NCI-H460 (cell line): ENCODE measurements around the gene GALNT12. TPM values are rescaled to one million over a fixed set of nuclear protein-coding genes. Genes with fewer than 3 reads are reported as not detected.

ENCODE experiments used
- DNase-seq: peaks from one replicate; pipeline ENCODE4 v3.0.0-alpha.2; 2016; ENCODE audit warnings: low read depth; ENCODE audit errors: extremely low read depth
- total RNA-seq: library from RNA; depleted of rRNA; stranded (reverse); fragments of >200 nt; shearing (Covaris generic); gene quantifications from 2 replicates; pipeline ENCODE4 v1.2.3, GENCODE V29; 2014

The GALNT12 gene
- total RNA-seq, 1 experiment from 2014 or later: 8.6 TPM

DNA sequence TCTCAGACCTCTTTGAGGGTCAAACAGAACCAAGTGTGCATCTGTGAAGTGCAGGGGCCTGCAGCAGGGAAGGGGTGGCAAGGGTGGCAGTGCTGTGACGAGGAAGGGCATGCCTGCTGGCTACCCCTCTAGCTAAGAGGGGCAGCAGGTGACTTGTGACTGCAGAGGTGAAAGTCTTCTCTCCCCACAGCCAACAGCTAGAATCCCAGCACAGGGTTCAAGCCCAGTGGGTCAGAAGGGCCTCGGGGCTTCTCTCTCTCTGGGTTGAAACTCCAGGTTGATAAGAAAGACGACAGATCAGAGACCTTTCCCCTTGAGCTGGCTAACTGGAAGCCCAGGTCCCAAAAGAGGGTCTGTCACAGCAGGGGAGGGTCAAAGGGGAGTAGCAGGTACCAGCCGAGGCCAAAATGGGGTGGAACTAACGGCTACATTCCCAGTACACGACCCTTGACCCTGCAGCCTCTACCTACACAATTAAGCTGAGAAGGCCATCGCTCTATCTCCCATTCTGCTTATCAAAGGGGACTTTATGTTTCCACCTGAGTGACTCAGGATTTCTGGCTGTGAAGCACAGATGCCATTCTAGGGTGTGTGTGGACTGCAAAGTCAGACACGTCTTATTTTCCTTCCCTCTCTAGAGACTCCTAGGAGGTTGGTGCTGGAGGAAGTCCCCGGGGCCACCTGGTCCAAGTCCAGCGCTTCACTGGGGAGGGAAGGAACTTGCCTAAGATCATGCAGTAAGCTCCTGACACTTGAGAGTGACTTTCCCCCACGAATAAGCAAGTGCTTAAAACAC lies 25.7 kb upstream of the GALNT12 start:
- DNase-seq: no peak

DNA sequence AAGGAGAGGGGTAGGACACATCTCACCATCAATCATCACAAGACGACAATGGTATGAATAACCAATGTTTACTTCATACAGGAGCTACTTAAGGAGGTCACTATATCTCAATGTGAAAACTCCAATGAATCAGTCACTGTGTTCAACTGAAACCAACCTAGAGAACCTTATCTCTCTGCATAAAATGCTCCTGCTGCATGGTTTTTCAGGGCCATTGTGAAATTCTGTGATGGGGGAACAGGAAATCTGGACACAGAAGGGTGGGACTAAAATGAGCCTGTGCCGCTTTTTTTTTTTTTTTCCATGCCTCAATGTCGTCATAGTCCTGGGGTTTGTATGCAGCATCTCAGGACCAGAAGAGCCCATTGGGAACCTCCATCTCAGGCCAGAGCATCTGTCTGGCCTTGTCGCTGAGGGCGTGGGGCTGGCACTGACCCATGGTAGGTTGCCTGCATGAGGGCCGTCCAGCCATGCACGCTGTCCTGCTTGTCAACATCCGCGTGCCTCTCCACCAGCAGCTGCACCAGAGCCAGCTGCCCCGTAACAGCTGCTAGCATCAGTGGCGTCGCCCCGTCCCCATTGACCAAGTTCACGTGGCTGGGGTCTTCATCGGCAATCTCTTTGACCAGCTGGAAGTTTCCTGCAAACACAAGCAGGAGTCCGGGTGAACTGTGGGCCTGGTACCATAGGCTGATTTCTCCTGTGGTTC lies 23.8 kb upstream of the GALNT12 start:
- DNase-seq: no peak

DNA sequence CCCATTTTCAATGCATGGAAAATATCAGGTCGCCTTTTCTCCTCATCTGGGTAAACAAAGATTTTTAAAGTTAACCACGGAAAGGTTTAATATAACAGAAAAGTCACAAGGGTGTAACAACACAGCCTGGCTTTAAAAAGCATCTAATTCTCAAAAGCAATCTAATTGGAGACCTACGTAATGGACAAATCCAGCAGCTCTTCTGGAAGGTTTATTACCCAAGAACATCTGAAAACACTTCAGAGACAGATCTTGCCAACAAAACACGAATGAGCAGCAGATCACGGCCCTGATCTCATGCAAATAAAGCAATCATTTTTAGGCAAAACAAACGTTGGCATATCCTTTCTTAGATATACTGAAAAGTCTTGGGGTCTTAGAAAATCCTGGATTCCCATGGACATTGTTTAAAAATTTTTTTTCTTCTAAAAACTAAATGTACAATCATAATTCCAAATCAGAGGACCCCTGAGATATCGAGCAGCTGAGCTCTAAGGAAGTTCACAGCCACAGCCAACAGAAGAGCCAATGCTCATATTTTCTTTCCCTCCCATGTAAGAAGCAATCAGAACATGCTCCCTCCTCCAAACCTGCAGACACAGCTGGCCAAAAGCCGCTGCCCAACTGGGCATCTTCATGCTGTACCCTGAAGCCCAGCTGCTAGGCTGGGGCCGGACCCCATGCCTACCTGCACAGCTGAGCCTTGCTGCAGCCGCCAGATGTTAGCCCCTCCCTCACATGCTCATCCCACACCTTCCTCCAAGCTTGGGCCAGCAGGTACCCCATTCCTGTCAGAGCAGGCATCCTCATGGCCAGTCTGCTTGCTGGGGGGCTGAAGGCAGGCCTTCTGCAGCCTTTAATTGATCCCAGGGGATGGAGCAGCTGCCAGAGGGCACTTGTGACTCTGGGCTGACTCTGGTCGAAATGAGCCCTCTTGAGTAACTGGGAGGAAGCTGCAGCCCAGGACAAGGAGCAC lies 22.4 kb upstream of the GALNT12 start:
- no peak for DNase-seq

- no peak for DNase-seq
Observed at GRCh38 chr9:98786750-98787510, 20.5 kb upstream of the GALNT12 start.

DNA sequence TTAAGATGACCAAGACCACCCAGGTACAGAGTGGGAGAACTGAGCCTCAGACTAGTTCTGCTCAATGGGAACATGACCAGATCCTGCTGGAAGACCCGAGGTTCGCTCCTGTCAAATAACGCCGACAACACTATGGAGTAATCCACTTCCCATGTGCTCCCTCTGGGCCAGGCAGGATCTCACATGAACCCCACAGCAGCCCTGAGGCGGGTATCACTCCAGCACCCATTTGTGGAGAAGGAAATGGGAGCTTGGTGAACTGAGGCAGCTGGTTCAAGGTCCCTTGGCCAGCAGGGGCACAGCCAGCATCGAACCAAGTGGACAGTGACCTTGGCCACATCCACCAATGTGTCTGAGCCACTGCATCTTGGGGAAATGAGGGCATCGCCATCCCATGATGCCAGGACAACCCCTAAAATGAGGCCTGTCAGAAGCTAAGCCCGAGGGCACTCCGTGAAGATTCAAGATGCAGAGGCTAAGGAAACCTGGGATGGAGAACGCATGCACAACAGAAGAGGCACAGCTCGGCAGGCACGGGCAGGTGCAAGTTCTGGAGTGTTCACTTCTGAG lies 19.6 kb upstream of the GALNT12 start:
- no peak for DNase-seq

GRCh38 chr9:98789483-98790133 lies 17.9 kb upstream of the GALNT12 start:
- no peak for DNase-seq

DNA sequence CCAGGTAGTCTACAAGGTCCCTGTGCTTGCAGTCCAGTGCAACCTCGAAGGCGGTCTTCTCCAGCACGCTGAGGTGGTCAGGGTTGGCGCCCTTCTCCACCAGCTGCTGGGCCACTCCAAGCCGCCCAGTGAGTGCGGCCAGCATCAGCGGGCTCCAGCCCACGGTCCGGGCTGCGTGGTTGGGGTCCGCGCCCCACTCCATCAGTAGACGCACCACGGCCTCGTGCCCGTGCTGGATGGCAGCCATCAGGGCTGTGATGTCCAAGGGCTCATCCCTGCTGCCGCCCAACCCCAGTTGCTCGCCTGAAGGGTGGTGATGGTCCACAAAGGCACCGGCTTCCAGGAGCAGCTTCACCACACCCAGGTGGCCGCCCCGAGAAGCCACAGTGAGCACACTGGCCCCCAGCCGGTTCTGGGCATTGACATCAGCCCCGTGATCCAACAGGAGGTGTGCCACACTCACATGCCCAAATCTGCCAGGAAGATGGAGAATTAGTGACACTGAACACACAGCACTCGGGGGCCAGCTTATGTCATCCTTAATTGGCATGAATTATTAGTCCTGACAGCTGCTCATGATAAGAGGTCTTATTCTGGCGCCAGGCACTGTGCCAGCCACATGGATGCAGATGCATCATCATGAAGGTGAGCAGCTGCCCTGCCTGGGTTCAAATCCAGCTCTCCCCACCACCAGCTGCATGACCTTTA lies 17.2 kb upstream of the GALNT12 start:
- no peak for DNase-seq

DNA sequence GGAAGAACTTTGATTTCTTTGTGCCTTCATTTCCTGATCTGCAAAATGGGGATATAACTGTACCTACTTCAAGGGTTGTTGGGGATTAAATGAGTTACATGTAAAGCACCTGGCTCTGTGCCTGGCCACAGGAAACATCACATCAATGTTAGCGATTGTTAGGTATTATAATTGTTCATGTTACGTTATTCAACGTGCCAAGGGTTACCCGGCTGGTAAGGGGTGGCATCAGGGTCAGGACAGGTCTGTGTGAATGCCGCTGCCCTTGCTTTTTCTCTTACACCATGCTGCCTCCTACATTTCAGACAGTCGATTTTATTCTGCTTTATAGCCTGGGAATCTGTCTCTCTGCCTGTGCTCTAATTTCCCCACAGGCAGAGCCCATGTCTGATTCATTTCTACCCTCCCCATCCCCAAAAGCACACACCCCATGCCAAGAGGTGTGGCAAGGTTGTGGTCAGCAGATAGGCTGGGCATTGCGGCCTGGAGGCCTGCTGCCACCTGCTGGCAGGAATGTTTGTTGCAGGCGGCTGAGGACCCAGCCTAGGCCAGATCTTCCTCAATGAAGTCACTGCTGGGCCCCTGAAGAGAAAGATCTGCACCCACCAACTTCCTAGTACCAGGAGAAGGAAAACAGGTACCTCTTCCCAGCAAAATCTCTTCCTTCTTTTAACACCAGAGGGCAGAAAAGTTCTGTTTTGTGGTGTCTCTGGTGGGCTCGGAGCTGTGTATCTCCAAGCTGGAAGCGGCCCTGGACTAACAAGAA lies 16.4 kb upstream of the GALNT12 start:
- peak; percentile 71 for DNase-seq

DNA sequence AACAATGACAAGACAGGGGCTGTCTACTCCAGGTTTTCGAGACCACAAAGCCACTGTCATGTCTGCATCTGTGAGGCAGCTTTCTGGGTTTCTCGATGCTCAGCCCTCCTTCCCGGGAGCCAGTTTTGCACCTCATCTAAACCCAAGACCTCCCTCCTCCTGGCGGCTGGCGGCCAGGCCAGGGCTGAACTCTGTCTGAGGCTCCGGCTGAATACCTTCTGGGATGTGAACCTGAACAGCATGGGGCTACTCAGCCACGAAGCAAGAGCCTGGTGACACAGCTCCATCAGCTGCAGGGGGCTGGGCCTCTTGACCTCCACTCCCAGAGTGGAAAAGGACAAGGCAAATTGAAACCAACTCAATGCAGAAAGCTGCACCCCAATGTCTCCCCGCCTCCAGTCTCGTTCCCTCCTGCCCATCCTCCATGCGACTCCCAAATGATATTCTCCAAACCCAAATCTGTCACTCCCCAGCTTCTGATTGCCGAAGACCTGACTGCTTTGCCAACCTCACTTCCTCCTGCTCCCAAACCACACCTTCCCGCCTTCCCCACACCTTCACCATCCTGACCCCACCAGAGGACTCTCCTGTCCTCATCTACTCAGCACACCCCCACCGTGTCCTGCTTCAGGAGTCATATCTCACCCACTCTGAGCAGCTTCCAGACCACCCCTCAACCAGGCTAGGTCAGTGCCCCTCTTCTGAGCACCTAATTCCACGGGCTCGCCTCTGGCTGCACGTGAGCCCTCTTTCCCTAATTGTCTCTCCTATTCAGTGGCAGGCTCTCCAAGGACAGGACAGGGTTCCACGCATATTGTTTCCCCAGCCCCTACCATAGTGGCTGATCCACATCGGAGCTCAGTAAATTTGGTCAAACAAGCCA lies 15.6 kb upstream of the GALNT12 start:
- no peak for DNase-seq

- no peak for DNase-seq
Observed at GRCh38 chr9:98793031-98793430, 14.4 kb upstream of the GALNT12 start.

- no peak for DNase-seq
Observed at GRCh38 chr9:98794802-98795201, 12.7 kb upstream of the GALNT12 start.

DNA sequence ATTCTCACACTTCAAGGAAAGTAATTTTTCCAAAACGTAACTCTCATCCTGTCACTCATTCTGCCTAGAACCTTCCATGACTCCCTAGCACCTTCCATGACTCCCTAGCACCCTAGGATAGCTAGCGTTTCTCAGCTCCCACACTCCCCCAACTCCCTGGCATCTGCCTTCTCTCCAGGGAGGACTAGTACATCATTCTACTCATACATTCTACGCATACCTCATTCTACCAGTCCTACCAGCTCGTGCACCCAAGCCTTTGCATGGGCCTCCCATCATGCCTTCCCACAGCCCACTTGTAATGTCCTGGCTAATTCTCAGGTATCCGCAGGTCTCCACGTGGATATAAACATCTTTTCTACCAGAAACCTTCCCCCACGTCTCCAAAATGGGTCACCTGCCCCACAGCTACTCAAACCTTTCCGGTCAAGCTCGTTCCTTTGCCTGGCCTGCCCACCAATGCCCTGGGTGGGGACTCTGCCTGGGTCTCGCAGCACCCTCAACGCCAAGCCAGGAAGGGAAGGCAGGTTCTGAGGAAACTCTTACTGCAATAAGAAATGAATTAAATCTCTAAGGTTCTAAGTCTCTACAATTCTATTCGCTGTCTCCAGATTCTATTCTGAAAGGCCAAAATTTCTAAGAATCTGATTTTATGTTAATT lies 12.0 kb upstream of the GALNT12 start:
- no peak for DNase-seq

DNA sequence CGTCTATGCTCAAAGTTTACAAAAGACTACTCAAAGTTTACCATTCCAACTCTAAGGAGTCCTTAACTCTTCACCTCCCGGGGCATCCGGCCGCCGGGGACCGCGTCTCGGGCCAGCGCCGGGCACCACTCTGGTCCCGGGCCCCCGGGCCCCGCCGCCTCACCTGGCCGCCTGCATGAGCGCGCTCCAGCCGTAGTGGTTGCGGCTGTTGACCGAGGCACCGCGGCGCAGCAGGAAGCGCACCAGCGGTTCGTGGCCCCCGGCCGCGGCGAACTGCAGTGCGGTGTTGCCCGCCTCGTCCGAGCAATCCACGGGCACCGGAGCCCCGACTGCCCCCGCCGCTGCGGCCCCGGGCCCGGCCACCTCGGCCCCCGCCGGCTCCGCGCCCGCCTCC lies 11.5 kb upstream of the GALNT12 start:
- no peak for DNase-seq

- peak; percentile 74 for DNase-seq
Observed at GRCh38 chr9:98796364-98797101, 10.9 kb upstream of the GALNT12 start, which contains the start of gene ANKS6. ANKS6 (minus strand) TSS chr9:98796555; CDS start chr9:98796491, 64 bp downstream.

- DNase-seq: no peak
Observed at GRCh38 chr9:98797491-98797890, 10.0 kb upstream of the GALNT12 start.

- DNase-seq: no peak
Observed at GRCh38 chr9:98798254-98798653, 9.2 kb upstream of the GALNT12 start.
